Activated CD4-positive, CD25-positive, alpha-beta regulatory T cell treated with anti-CD3 and anti-CD28 coated beads, Interleukin-2, amount 50 U/mL, for 16 hours (primary cell): ENCODE data around the gene PLIN3.
"Not testable (repeated sequence)": the region's sequence is repeated elsewhere in the genome, so short reads cannot be mapped to it uniquely, and the experiment has no call there.

Source experiments
- DNase-seq: peaks from one replicate; pipeline ENCODE4 v3.0.0-alpha.2; 2020; ENCODE audit warnings: low read depth, low spot score

PLIN3 gene

DNA sequence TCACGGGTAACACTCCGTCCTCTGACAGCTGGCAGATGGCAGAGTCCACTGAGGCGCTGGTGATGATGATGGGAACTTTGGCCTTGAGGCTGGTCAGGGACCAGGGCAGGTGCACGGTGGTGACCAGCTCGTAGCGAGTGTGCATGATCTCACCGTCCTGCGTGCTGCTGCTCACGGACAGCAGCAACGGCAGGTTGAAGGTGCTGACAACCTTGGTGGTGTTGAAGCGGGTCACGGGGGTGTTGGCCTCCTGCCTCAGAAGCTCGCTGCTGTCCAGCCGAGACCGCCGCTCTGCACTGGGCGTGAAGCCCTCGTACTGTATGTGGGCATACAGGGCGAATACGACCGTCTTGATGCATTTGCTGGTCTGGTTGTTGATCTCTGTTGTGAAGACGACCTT, 23.6 kb upstream of the PLIN3 start:
- DNase-seq: no peak

GRCh38 chr19:4889034-4889815, 21.8 kb upstream of the PLIN3 start:
- DNase-seq: no peak

- not testable (repeated sequence) for DNase-seq
Observed at GRCh38 chr19:4887803-4888202, 20.3 kb upstream of the PLIN3 start.

- not testable (repeated sequence) for DNase-seq
Observed at GRCh38 chr19:4884993-4885392, 17.5 kb upstream of the PLIN3 start.

GRCh38 chr19:4882874-4883273, 15.4 kb upstream of the PLIN3 start:
- DNase-seq: not testable (repeated sequence)

- no peak for DNase-seq
Observed at GRCh38 chr19:4879041-4879440, 11.6 kb upstream of the PLIN3 start.

- DNase-seq: no peak
Observed at GRCh38 chr19:4878491-4878968, 11.1 kb upstream of the PLIN3 start.

DNA sequence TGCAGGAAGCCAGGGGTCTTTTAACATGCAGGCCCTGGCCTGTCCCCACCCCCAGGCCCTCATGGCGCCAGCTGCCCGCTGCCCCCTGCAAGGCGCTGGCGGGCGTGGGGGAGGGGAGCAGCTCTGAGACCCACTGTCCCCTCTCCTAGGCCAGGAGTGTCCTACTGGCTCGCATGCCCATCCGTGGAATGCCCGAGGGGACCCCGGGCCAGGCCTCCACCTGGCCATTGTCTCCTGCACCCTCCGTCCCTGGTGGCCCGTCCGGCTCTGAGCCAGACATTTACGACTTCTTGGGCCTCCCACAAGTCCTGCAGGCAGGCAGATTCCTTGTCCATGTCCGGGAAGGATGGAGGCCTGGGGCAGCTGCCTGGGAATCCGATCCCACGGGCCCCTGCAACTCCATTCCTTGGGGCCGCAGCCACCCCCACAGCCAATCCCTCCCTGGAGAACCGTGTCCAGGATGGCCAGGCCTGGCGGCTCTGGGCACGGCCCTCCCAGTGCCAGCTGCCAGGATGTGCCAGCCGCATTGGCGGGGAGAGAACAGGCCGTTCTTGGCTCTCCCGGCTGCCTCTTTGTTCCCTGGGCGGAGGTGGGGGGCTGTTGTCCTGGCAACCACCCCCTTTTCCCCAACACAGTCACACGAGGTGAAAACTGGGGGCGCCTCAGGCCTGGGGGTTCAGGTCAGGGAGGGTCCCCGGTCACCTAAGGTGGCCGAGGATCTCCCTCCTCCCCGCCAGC, 10.5 kb upstream of the PLIN3 start:
- no peak for DNase-seq

GRCh38 chr19:4873930-4874329, 6.5 kb upstream of the PLIN3 start:
- DNase-seq: no peak

DNA sequence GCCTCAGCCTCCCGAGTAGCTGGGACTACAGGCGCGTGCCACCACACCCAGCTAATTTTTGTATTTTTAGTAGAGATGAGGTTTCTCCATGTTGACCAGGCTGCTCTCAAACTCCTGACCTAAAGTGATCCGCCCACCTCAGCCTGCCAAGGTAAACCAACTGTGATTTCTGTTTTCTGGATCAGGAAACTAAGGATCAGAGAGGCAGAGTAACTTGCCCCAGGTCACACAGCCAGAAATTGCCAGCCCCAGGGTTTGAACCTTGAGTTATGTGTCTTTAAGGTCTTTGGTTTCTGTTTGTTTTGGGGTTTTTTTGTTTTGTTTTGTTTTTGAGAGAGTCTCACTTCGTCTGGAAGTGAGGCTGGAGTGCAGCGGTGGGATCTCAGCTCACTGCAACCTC, 4.2 kb upstream of the PLIN3 start:
- DNase-seq: no peak

- DNase-seq: no peak
Observed at GRCh38 chr19:4870025-4870700, 2.7 kb upstream of the PLIN3 start.

GRCh38 chr19:4868286-4868834, 893 bp upstream of the PLIN3 start:
- no peak for DNase-seq

GRCh38 chr19:4866595-4867424, 657 bp downstream of the PLIN3 start:
- peak; percentile 10 for DNase-seq

DNA sequence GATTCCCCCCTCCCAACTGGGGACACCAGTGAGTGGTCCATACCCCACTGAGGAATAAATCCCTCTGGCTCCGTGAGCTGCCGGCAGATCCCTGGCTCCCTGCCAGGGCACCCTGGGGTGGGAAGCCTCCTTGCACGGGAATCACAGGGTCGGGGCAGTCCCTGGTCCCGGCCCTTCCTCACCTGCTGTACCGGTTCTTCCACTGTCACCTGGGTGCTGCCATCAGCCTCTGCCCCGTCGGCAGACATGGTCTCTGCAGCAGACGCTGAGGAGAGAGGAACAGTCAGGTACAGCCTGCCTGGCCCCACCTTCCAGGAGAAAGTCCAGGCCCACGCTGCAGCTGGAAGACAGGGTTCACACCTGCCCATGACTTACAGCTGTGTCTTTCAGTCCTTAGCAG, 6.3 kb downstream of the PLIN3 start:
- DNase-seq: no peak

DNA sequence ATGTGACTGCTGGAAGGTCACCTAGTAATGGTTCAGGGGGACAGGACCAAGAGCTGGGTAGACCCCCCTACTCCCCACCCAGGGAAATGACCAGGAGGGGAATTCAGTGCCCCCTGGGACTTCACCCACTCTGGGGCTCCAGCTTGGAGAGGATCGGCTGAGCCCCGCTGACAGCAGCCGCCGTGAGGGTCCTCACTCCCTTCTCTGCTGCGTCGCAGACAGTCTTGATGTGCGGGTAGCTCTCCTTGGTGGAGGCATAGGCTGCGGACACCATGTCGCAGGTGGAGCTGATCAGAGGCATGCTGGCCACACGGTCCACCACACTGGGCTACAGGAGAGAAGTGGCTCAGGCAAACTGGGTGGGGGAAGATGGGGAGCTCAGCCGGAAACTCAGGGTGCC, 7.8 kb downstream of the PLIN3 start:
- no peak for DNase-seq

GRCh38 chr19:4856468-4856867, 11.0 kb downstream of the PLIN3 start:
- not testable (repeated sequence) for DNase-seq

- not testable (repeated sequence) for DNase-seq
Observed at GRCh38 chr19:4853506-4853905, 14.0 kb downstream of the PLIN3 start.

DNA sequence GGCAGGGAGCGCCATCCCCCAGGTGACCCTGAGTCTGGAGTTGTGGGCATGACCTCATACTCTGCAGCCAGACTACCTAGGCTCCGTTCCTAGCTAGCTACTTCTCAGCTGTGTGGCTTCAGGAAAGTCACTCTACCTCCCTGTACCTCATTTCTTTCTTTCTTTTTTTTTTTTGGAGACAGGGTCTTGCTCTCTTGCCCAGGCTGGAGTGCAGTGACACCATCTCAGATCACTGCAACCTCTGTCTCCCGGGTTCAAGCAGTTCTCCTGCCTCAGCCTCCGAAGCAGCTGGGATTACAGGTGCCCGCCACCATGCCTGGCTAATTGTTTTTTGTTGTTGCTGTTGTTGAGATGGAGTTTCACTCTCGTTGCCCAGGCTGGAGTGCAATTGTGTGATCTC, 15.0 kb downstream of the PLIN3 start:
- DNase-seq: no peak

DNA sequence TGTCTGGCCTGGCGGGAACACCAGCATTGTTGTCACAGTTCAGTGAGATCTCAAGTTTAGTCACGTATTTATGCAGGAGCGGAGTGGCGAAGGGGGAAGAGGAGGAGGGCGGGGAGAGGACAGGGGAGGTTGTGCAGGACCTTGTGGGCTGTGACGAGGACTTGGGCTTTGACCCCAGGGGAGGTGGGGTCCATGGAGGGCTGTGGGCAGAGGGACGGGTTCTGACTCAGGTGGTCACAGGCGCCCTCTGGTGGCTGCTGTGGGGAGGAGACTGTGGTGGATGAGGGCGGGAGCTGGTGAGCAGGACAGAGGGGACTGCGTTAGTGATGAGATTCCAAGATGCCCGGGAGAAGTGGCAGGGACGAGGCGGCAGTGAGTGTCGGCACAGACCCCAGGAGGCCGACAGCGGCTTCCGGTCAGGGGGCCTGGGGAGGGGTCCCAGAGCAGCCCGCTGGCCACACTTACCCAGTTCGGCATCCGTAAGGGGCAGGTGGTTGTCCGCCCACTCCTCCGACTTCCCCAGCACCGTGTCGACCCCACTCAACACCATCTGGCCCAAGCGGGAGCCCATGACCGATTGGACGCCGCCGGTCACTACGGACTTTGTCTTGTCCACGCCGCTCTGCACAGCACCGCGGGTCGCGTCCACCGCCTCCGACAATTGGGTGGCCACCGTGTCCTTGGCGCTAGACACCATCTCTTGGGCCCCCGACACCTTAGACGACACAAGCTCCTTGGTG, 15.7 kb downstream of the PLIN3 start:
- DNase-seq: peak; percentile 61

DNA sequence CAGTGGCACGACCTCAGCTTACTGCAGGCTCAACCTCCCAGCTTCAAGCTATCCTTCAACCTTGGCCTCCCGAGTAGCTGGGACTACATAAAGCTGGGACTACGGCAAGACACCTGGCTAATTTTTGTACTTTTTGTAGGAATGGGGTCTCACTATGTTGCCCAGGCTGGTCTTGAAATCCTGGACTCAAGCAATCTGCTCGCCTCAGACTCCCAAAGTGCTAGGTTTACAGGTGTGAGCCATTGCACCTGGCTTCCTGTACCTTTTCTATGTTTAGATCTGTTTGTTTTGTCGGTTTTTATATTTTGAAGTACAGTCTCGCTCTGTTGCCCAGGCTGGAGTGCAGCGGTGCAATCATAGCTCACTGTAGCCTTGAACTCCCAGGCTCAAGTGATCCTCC, 18.4 kb downstream of the PLIN3 start:
- DNase-seq: no peak
